NCI-H2196 (cell line): ENCODE data around the gene ZC3H18.

Experiments
- DNase-seq: peaks from one replicate; lab custom pipeline; 2025; ENCODE audit not compliant: unreplicated experiment; lab: John Stamatoyannopoulos, UW

Gene ZC3H18

GRCh38 chr16:88578446-88579313 is 8.5 kb downstream of the ZC3H18 start:
- no peak for DNase-seq

DNA sequence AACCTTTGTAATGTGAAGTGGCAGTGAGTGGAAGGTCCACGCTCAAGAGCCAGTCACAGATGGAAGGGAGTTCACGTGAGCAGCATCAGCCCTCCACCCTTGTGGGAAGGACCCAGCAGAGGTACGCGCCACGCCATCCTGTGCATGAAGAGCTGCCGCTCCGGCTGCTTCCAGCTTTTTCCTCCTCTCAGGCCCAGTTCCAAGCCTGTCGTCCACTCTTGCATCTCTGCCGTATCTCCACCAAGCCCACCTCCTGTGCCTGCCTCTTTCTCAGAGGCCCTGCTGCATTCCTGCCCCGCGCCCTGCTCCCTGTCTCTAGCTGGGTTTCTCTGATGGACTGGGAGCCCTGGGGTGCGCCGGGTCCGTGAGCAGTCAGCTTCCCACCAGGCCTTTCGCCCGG is 10.2 kb downstream of the ZC3H18 start:
- no peak for DNase-seq

DNA sequence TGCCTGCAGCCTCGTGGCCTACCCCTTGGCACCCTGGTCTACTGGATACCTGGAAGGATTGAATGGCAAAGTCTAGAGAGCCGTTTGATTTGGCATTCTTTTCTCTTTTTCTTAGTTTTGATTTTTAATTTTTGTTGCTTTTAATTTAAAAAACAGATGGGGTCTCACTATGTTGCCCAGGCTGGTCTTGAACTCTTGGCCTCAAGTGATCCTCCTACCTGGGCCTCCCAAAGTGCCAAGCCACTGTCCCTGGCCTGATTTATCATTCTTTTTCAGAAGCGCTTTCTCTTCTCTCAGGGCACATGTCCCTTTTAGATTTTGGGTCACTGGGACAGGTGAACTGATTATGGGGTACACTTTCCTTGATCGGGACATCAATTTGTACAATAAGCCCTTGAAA is 10.8 kb downstream of the ZC3H18 start:
- DNase-seq: no peak

GRCh38 chr16:88582912-88583575 is 12.8 kb downstream of the ZC3H18 start:
- no peak for DNase-seq

DNA sequence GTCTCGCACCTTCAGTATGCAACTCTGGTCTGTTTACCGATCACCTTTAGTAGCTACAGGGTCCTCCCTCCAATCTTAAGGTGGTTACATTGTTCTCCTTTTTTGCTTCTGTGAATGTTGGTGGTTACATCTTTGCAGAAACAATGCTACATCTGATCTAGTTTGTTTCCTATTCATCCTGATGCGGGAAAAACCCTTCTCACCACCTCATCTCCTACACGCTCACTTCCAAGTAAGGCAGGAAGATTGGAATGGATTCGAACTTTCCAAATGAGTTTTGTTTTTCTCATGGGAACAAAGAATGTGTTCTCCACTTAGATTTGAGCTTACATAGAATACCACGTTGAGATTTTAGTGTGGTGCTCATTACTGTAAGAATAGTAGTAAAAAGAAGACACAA is 14.5 kb downstream of the ZC3H18 start:
- DNase-seq: no peak

DNA sequence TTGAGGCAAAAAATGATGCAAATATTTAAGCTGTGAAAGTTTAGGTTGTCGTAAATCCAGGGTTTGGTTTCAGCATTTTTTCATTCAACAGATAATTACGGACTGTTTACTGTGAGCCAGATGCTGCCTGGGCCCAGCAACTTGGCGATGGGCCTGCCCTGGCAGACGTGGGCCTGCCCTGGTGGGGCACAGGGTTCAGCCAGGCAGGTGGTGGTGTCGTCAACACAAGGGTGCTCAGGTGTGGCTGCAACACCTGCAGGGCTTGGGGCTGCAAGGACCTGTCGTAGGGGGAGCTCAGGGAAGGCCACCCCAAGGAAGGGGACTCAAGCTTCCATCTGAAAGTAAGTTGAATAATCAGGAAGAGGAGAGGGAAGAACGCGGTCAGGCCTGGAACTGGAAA is 15.1 kb downstream of the ZC3H18 start:
- peak; percentile 37 for DNase-seq

GRCh38 chr16:88585927-88586581 is 15.9 kb downstream of the ZC3H18 start:
- DNase-seq: no peak

GRCh38 chr16:88588148-88588547 is 17.9 kb downstream of the ZC3H18 start:
- no peak for DNase-seq

DNA sequence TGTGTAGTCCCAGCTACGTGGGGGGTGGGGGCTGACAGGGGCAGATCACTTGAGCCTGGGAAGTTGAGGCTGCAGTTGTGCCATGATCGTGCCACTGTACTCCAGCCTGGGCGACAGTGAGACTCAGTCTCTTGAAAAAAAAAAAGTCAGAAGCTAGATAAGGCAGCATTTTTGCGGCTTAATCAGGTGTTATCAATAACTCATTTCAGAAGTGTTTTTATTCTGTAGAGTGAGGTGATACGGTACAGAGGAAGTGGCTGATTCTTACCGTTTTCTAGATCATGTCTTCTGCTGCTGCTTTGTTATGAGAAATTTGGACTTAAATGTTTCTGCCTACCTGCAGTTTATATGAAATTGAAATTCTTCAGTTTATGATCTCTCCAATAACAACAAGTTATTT is 18.6 kb downstream of the ZC3H18 start:
- no peak for DNase-seq

DNA sequence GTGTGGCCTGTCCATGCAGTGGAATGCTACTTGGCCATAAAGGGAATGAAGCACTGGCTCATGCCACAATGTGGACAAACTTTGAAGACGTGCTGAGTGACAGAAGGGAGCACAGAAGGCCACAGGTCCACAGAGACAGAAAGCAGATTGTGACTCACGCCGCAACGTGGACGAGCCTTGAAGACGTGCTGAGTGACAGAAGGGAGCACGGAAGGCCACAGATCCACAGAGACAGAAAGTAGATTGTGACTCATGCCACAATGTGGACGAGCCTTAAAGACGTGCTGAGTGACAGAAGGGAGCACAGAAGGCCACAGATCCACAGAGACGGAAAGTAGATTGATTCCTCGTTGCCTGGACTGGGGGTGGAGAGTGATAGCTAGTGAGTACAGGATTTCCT is 19.2 kb downstream of the ZC3H18 start:
- DNase-seq: no peak

DNA sequence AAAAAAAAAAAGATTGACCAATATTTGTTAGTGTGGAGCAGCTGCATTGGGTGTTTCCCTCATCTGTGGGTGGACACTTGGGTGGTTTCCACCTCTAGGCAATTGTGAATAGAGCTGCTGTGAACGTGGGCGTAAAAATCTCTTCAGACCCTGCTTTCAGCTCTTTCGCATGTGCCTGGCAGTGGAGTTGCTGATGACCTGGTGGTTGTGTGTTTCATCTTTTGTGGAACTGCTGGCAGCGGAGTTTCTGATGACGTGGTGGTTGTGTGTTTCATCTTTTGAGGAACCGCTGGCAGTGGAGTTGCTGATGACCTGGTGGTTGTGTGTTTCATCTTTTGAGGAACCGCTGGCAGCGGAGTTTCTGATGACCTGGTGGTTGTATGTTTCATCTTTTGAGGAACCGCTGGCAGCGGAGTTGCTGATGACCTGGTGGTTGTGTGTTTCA is 21.4 kb downstream of the ZC3H18 start:
- DNase-seq: no peak

DNA sequence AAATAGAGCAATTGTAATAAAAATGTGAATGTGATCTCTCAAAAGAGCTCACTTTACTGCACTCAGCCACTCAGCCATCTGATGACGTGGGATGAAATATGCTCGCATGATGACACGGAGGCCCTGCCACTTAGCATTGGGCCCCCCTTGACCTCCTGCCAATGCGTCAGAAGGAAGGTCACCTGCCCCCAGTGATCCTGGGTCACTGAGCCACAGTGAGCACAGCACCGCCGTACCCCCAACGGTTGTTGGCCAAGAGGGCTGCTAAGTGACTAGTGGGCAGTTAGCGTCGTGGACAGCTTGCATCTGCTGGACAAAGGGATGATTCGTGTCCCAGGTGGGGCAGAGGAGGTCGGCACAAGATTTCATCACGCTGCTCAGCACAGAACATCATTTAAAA is 22.9 kb downstream of the ZC3H18 start:
- DNase-seq: no peak

- DNase-seq: no peak
Measured at GRCh38 chr16:88593489-88593888, 23.3 kb downstream of the ZC3H18 start.

DNA sequence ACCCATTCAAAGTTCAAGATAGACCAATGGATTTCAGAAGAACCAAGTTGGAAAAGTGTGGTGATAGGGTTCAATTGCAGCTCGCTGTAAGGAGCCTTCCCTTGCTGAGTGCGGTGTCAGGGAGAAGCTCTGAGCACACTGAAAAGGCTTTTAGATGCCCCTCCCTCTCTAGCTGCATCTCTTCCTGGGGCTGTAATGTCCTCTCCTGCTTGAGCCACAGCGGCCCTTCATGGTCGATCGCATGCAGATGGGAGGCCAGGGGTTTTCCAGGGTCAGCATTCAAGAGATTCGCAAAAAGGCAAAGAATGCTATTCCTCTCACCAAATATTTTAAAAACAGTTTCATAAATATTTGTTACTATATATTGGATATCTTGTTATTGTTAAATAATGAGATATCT is 23.7 kb downstream of the ZC3H18 start:
- DNase-seq: no peak

- DNase-seq: no peak
Measured at GRCh38 chr16:88595101-88595500, 24.9 kb downstream of the ZC3H18 start.

DNA sequence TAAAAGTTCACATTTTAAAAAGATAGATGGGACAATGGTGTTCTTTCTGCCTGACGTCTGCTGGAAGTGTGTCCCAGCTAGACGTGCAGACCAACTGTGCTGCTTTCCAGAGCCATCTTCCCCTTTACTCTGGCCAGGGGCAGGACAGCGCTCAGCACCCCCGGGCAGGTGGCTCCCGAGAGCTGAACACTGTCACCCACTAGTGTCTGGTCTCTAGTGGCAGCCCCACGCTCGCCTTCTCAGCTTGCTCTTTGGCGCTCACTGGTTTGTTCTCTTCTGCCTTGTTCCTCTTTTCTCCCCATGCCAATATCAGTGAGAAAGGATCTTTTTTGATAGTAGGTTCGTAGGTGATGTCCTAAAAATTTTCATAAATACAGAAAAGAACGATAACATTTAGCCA is 25.7 kb downstream of the ZC3H18 start:
- no peak for DNase-seq

DNA sequence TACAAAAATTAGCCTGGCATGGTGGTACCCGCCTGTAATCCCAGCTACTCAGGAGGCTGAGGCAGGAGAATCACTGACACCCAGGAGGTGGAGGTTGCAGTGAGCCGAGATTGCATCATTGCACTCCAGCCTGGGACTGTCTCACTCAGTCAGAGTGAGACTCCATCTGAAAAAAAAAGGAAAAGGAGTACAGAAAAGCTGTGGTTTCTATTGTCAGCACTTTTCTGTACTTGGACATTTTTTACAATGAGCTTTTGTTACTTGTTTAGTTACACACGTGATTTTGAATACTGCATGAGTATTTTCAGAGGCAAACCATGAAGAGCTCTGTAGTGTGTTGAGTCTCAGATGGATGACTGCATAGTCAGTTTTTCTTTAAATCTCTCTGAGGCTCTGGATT is 26.3 kb downstream of the ZC3H18 start:
- no peak for DNase-seq

DNA sequence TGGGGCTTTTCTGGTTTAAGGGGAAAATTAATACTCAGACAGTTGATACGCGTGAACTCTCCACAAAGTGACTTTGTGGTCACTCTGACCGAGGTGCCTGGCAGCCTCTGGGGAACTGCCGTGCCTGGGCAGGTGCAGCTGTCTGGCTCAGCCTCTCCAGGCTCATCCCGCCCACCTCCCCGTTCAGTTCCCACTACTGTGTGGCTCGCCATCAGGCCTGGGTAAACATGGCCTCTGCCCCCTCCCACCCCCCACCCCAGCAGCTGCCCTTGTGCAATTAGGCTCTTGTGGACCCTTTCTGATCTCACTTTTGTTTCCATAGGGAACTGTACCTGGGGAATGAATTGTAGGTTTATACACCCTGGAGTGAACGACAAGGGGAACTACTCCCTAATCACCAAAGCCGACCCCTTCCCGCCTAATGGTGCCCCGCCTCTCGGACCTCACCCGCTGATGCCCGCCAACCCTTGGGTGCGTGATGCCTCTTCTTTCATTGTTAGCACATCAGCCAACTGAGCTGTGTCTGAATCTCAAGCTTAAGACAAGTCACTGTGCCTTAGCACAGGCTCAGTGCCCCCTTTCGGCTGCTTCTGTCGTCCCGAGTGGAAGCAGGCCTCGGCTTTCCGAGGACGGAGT is 27.8 kb downstream of the ZC3H18 start:
- DNase-seq: peak; percentile 12

DNA sequence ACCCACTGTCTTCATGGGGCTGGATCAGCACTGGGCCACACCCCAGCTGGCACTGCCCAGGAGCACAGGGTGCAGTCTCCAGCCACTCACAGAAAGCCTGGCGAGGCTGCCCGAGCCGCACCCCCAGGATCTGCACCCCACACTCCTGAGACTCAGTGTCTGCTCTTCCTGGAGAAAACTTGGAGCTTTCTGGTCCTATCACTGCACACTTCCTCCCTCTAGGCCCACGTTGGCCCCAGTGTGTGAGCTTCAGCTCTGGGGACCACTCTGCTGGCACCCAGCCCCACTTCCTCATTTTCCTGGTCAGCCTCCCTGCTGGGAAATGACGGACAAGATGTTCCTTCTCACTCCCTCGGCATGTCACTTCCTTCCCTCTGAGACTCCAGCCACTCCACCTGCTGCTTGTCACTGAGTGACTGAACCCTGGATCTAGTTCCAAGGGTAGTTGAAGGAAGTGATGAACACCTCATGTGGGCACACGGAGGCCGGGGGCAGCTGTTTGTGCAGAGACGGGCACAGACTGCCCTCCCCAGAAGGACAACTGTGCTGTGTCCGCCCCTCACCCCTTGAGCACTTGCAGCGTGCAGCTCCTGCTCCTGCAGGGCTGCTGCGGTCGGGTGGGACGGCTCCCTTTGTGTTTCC is 29.0 kb downstream of the ZC3H18 start:
- no peak for DNase-seq

- DNase-seq: peak; percentile 2
Measured at GRCh38 chr16:88599825-88600538, 29.8 kb downstream of the ZC3H18 start.
